Endodermal cell (in vitro differentiated cells): ENCODE measurements around the gene RGS7BP. TPM values are rescaled to one million over a fixed set of nuclear protein-coding genes. Genes with fewer than 3 reads are reported as not detected.

Source experiments
- DNase-seq: peaks from one replicate; pipeline ENCODE4 v3.0.0-alpha.2; 2017
- H3K27ac ChIP-seq: 2 replicates; pipeline ENCODE4 v1.5.1; 2013; ENCODE audit warnings: mild to moderate bottlenecking, low read depth, low read length, moderate library complexity
- H3K27me3 ChIP-seq: 2 replicates; pipeline ENCODE4 v1.6.1; 2013; ENCODE audit warnings: mild to moderate bottlenecking, low read length, moderate library complexity; ENCODE audit not compliant: insufficient read depth, control insufficient read depth, poor library complexity, severe bottlenecking
- H3K36me3 ChIP-seq: 2 replicates; pipeline ENCODE4 v1.7.0; 2013; ENCODE audit warnings: mild to moderate bottlenecking, low read length, moderate library complexity; ENCODE audit not compliant: control insufficient read depth, insufficient read depth
- H3K4me1 ChIP-seq: one replicate; pipeline ENCODE4 v1.7.0; 2013; ENCODE audit warnings: low read length; ENCODE audit not compliant: control insufficient read depth, insufficient read depth
- H3K4me3 ChIP-seq: 2 replicates; pipeline ENCODE4 v1.5.1; 2013; ENCODE audit warnings: mild to moderate bottlenecking, low read length, moderate library complexity
- H3K9ac ChIP-seq: 2 replicates; pipeline ENCODE4 v1.6.1; 2013; ENCODE audit warnings: mild to moderate bottlenecking, low read length, moderate library complexity; ENCODE audit not compliant: poor library complexity, severe bottlenecking; ENCODE audit errors: extremely low read depth
- H3K9me3 ChIP-seq: 2 replicates; pipeline ENCODE4 v1.6.1; 2013; ENCODE audit warnings: mild to moderate bottlenecking, low read length, moderate library complexity; ENCODE audit not compliant: control insufficient read depth
- H3K27ac Mint-ChIP-seq: 2 replicates; pipeline ENCODE4 v1.8.0; 2020; ENCODE audit warnings: mixed read lengths
- H3K27me3 Mint-ChIP-seq: 2 replicates; pipeline ENCODE4 v1.8.0; 2021; ENCODE audit warnings: mild to moderate bottlenecking, mixed read lengths; ENCODE audit not compliant: insufficient read depth
- H3K36me3 Mint-ChIP-seq: 2 replicates; pipeline ENCODE4 v1.8.0; 2020; ENCODE audit warnings: low read depth, mixed read lengths
- H3K4me1 Mint-ChIP-seq: 2 replicates; pipeline ENCODE4 v1.8.0; 2020; ENCODE audit warnings: mixed read lengths
- H3K4me3 Mint-ChIP-seq: 2 replicates; pipeline ENCODE4 v1.8.0; 2020; ENCODE audit warnings: mild to moderate bottlenecking, moderate library complexity, mixed read lengths
- H3K9me3 Mint-ChIP-seq: 2 replicates; pipeline ENCODE4 v1.8.0; 2020; ENCODE audit warnings: mild to moderate bottlenecking, mixed read lengths
- CTCF ChIP-seq: fragments of 200-600 bp; sonication (generic); conservative IDR thresholded peaks from 2 replicates; pipeline ENCODE4 v1.5.0; 2021; ENCODE audit warnings: antibody characterized with exemption, mild to moderate bottlenecking
- WGBS, 2 experiments: methylation state at CpG; one replicate each; pipeline versions ENCODE4 v1.1.5 to v1.1.7; 2013; ENCODE audit warnings: missing lambda C conversion rate in 2 of 2, mixed read lengths in 1 of 2; ENCODE audit not compliant: insufficient coverage in 1 of 2, insufficient read length in 1 of 2; 5-methylcytosine and 5-hydroxymethylcytosine counted together
- total RNA-seq, 2 donors: library from RNA; stranded (reverse); fragmentation: NEBNext Ultra II Directional in 1 of 2; extraction: Animal tissue kit (Norgen Biotek cat#: 25700) in 1 of 2; gene quantifications; 2 replicates in 1 of 2; 3 replicates in 1 of 2; pipeline ENCODE4 v1.2.1, GENCODE V29; 2021

RGS7BP gene
- total RNA-seq, 2 donors from 2014 or later = 1.5 to 2.3 TPM

- DNase-seq = no peak
- H3K27me3 ChIP-seq = no peaks in the 10 kb centered on the region
- no peaks in the 10 kb centered on the region for H3K36me3 ChIP-seq
- no peak overlapping the region for H3K4me3 ChIP-seq
- WGBS, 2 experiments = no CpG with 5 or more reads among the region's 1 CpG
- Mint-ChIP-seq H3K36me3 (peaks cover 4% of the 10 kb centered on the region), H3K4me1 (peaks cover 9% of the 10 kb centered on the region), H3K27me3 (no peaks in the 10 kb centered on the region), H3K27ac (no peak overlapping the region), H3K9me3 (peaks cover 11% of the 10 kb centered on the region), H3K4me3 (no peak overlapping the region)
- TF ChIP-seq CTCF = peak; percentile 93
- peaks cover 2% of the 10 kb centered on the region for H3K4me1 ChIP-seq
- no peak overlapping the region for H3K9ac ChIP-seq
- H3K9me3 ChIP-seq = no peaks in the 10 kb centered on the region
- no peak overlapping the region for H3K27ac ChIP-seq
These were observed 129.3 kb downstream of the RGS7BP start for GRCh38 chr5:64634997-64635686.

GRCh38 chr5:64637144-64637543 is 131.3 kb downstream of the RGS7BP start:
- H3K36me3 Mint-ChIP-seq = peaks cover 4% of the 10 kb centered on the region
- H3K4me1 Mint-ChIP-seq = peaks cover 9% of the 10 kb centered on the region
- 93% methylated on average over 5 to 9 of the region's 9 CpGs for WGBS, 2 experiments
- Histone ChIP-seq H3K27ac (no peak overlapping the region), H3K4me1 (peaks cover 2% of the 10 kb centered on the region), H3K27me3 (no peaks in the 10 kb centered on the region), H3K9me3 (no peaks in the 10 kb centered on the region), H3K36me3 (no peaks in the 10 kb centered on the region), H3K4me3 (no peak overlapping the region), H3K9ac (no peak overlapping the region)
- no peak overlapping the region for H3K4me3 Mint-ChIP-seq
- TF ChIP-seq CTCF = no peak
- H3K9me3 Mint-ChIP-seq = peaks cover 11% of the 10 kb centered on the region
- H3K27ac Mint-ChIP-seq = no peak overlapping the region
- no peak for DNase-seq
- H3K27me3 Mint-ChIP-seq = no peaks in the 10 kb centered on the region

GRCh38 chr5:64637837-64638443 is 132.1 kb downstream of the RGS7BP start:
- Histone ChIP-seq H3K36me3 (no peaks in the 10 kb centered on the region), H3K4me1 (no peaks in the 10 kb centered on the region), H3K27me3 (no peaks in the 10 kb centered on the region), H3K4me3 (no peak overlapping the region), H3K9me3 (no peaks in the 10 kb centered on the region), H3K9ac (no peak overlapping the region), H3K27ac (no peak overlapping the region)
- Mint-ChIP-seq H3K27ac (peak overlapping the region; percentile 31), H3K9me3 (peaks cover 11% of the 10 kb centered on the region), H3K36me3 (peaks cover 4% of the 10 kb centered on the region), H3K4me3 (no peak overlapping the region), H3K4me1 (peaks cover 9% of the 10 kb centered on the region), H3K27me3 (no peaks in the 10 kb centered on the region)
- 78 to 80% methylated on average over 6 to 10 of the region's 10 CpGs for WGBS, 2 experiments
- TF ChIP-seq CTCF = peak; percentile 39
- DNase-seq = peak; percentile 75
